Measurements from ENCODE around the gene SSPN. TPM values are rescaled to one million over a fixed set of nuclear protein-coding genes. Genes with fewer than 3 reads are reported as not detected.
A peak's percentile ranks its signal among the peaks of the same experiment; 100 is the strongest.

Gene SSPN
- total and polyA plus RNA-seq, 8 donors: 1.8 to 52.4 (median 11.1) TPM

- TF ChIP-seq CTCF (IDR thresholded peaks at IDR 0.05) (no peak), POLR2AphosphoS5 (IDR thresholded peaks at IDR 0.05) (no peak), POLR2A (IDR thresholded peaks at IDR 0.05) (no peak), EP300 (IDR thresholded peaks at IDR 0.05) (no peak)
- H3K27me3 ChIP-seq: no peaks in the 10 kb centered on the region
- H3K4me3 ChIP-seq: no peak overlapping the region
- no peak overlapping the region for H3K27ac ChIP-seq
- DNase-seq: no peak
- 88 to 100% (median 93%) methylated on average over 1 of the region's 1 CpG for WGBS, 5 donors
- peaks cover 0 to 8% (median 0%) of the 10 kb centered on the region in 4 donors for H3K9me3 ChIP-seq
- H3K4me1 ChIP-seq: peaks cover 0 to 8% (median 6%) of the 10 kb centered on the region in 4 donors
- H3K36me3 ChIP-seq: no peaks in the 10 kb centered on the region
- intact Hi-C loops (cut with DNase I; ENCODE audit: low total_unique reads): no loop called here
Measured at GRCh38 chr12:26285401-26285800, 90.0 kb downstream of the SSPN start.

GRCh38 chr12:26286186-26286585, 90.8 kb downstream of the SSPN start:
- 81 to 94% (median 91%) methylated on average over 6 of the region's 6 CpGs for WGBS, 5 donors
- TF ChIP-seq POLR2A (IDR thresholded peaks at IDR 0.05): no peak
- no peak for TF ChIP-seq CTCF (IDR thresholded peaks at IDR 0.05)
- TF ChIP-seq POLR2AphosphoS5 (IDR thresholded peaks at IDR 0.05): no peak
- no peak for TF ChIP-seq EP300 (IDR thresholded peaks at IDR 0.05)
- peaks cover 0 to 8% (median 0%) of the 10 kb centered on the region in 4 donors for H3K9me3 ChIP-seq
- intact Hi-C loops (cut with DNase I; ENCODE audit: low total_unique reads): no loop called here
- H3K36me3 ChIP-seq: no peaks in the 10 kb centered on the region
- DNase-seq: no peak
- no peak overlapping the region for H3K27ac ChIP-seq
- no peaks in the 10 kb centered on the region for H3K27me3 ChIP-seq
- peaks cover 0 to 8% (median 6%) of the 10 kb centered on the region in 4 donors for H3K4me1 ChIP-seq
- H3K4me3 ChIP-seq: no peak overlapping the region

- intact Hi-C loops (cut with DNase I; ENCODE audit: low total_unique reads): no loop called here
- no peaks in the 10 kb centered on the region for H3K36me3 ChIP-seq
- no peak overlapping the region for H3K4me3 ChIP-seq
- peak; percentile 40 to 48 for DNase-seq
- no peak for TF ChIP-seq POLR2AphosphoS5 (IDR thresholded peaks at IDR 0.05)
- no peak for TF ChIP-seq EP300 (IDR thresholded peaks at IDR 0.05)
- TF ChIP-seq CTCF (IDR thresholded peaks at IDR 0.05): no peak
- no peak for TF ChIP-seq POLR2A (IDR thresholded peaks at IDR 0.05)
- H3K27me3 ChIP-seq: no peaks in the 10 kb centered on the region
- no peak overlapping the region for H3K27ac ChIP-seq
- H3K4me1 ChIP-seq: peaks cover 0 to 8% (median 6%) of the 10 kb centered on the region in 4 donors
- 61 to 79% (median 71%) methylated on average over 14 of the region's 14 CpGs for WGBS, 5 donors
- H3K9me3 ChIP-seq: peaks cover 0 to 8% (median 0%) of the 10 kb centered on the region in 4 donors
Measured at GRCh38 chr12:26287671-26288381, 92.5 kb downstream of the SSPN start.

GRCh38 chr12:26290565-26290964, 95.2 kb downstream of the SSPN start:
- no peaks in the 10 kb centered on the region for H3K27me3 ChIP-seq
- no peak overlapping the region for H3K27ac ChIP-seq
- 46 to 76% (median 68%) methylated on average over 2 of the region's 2 CpGs for WGBS, 5 donors

More at GRCh38 chr12:26290565-26290964, 95.2 kb downstream of the SSPN start:
- DNase-seq: no peak
- intact Hi-C loops (cut with DNase I; ENCODE audit: low total_unique reads): no loop called here
- TF ChIP-seq POLR2A (IDR thresholded peaks at IDR 0.05): no peak
- no peak for TF ChIP-seq POLR2AphosphoS5 (IDR thresholded peaks at IDR 0.05)
- TF ChIP-seq EP300 (IDR thresholded peaks at IDR 0.05): no peak
- no peak for TF ChIP-seq CTCF (IDR thresholded peaks at IDR 0.05)
- Histone ChIP-seq H3K9me3 (peaks cover 0 to 5% (median 0%) of the 10 kb centered on the region in 4 donors), H3K4me1 (peaks cover 0 to 8% (median 6%) of the 10 kb centered on the region in 4 donors), H3K36me3 (no peaks in the 10 kb centered on the region), H3K4me3 (no peak overlapping the region)
